ENCODE data around the gene PLCG1. TPM values are rescaled to one million over a fixed set of nuclear protein-coding genes. Genes with fewer than 3 reads are reported as not detected.

The PLCG1 gene
- total RNA-seq, 1 experiment from 2014 or later, result 45.6 TPM

DNA sequence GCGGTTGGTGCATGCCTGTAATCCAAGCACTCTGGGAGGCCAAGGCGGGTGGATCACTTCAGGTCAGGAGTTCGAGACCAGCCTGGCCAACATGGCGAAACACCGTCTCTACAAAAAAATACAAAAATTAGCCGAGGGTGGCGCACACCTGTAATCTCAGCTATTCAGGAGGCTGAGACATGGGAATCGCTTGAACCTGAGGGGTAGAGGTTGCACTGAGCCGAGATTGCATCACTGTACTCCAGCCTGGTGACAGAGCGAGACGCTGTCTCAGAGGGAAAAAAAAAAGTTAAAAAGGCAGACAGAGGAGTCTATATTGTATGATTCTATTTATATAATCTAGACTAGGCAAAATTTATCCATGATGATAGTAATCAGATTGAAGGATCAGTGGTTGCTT lies 27.3 kb upstream of the PLCG1 start:
- H3K79me2 ChIP-seq (ENCODE audit: insufficient read depth, low read length), result peaks cover 67% of the 10 kb centered on the region
- H3K4me1 ChIP-seq (ENCODE audit: control insufficient read depth in 1 of 2, insufficient read depth in 2 of 2, low read length in 2 of 2), result peaks cover 4 to 15% of the 10 kb centered on the region in 2 experiments; a peak in 2 of 4 replicates
- RAD21 ChIA-PET (ENCODE audit: low non-redundant PET in 1 of 2, low total read pairs in 2 of 2, uncharacterized antibody in 2 of 2, unreplicated experiment in 2 of 2), result no interaction called here
- ATAC-seq (no peak), DNase-seq (ENCODE audit: low read depth, low spot score) (no peak)
- no peak overlapping the region for H3K27ac ChIP-seq (ENCODE audit: low read depth, low read length)
- peaks cover 11% of the 10 kb centered on the region; the same call in 1 of the 2 replicates for H4K20me1 ChIP-seq (ENCODE audit: insufficient read depth)
- peaks cover 57 to 73% of the 10 kb centered on the region in 2 experiments for H3K36me3 ChIP-seq (ENCODE audit: control insufficient read depth in 1 of 2, insufficient read depth in 2 of 2, low read length in 2 of 2)
- no TSS peak for BruUV-seq (replicated peaks)
- TF ChIP-seq ZNF274 (IDR thresholded peaks at IDR 0.05; ENCODE audit: low read depth, low read length) (no peak), TCF7L2 (IDR thresholded peaks at IDR 0.05; ENCODE audit: borderline replicate concordance, extremely low read depth, insufficient read depth, insufficient read length) (no peak), POLR2A (IDR thresholded peaks at IDR 0.05; ENCODE audit: borderline replicate concordance, extremely low read depth, insufficient read depth, insufficient read length) (no peak), EGR1 (IDR thresholded peaks at IDR 0.05; ENCODE audit: low read depth) (no peak), SRF (IDR thresholded peaks at IDR 0.05; ENCODE audit: low read depth) (no peak)
- TF ChIP-seq, protein P1, sequence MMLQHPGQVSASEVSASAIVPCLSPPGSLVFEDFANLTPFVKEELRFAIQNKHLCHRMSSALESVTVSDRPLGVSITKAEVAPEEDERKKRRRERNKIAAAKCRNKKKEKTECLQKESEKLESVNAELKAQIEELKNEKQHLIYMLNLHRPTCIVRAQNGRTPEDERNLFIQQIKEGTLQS (IDR thresholded peaks at IDR 0.05), result no peak
- TF ChIP-seq, protein P2, sequence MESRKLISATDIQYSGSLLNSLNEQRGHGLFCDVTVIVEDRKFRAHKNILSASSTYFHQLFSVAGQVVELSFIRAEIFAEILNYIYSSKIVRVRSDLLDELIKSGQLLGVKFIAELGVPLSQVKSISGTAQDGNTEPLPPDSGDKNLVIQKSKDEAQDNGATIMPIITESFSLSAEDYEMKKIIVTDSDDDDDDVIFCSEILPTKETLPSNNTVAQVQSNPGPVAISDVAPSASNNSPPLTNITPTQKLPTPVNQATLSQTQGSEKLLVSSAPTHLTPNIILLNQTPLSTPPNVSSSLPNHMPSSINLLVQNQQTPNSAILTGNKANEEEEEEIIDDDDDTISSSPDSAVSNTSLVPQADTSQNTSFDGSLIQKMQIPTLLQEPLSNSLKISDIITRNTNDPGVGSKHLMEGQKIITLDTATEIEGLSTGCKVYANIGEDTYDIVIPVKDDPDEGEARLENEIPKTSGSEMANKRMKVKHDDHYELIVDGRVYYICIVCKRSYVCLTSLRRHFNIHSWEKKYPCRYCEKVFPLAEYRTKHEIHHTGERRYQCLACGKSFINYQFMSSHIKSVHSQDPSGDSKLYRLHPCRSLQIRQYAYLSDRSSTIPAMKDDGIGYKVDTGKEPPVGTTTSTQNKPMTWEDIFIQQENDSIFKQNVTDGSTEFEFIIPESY (IDR thresholded peaks at IDR 0.05; ENCODE audit: extremely low read depth, insufficient replicate concordance, low read length), result no peak
- TF ChIP-seq, protein P3, sequence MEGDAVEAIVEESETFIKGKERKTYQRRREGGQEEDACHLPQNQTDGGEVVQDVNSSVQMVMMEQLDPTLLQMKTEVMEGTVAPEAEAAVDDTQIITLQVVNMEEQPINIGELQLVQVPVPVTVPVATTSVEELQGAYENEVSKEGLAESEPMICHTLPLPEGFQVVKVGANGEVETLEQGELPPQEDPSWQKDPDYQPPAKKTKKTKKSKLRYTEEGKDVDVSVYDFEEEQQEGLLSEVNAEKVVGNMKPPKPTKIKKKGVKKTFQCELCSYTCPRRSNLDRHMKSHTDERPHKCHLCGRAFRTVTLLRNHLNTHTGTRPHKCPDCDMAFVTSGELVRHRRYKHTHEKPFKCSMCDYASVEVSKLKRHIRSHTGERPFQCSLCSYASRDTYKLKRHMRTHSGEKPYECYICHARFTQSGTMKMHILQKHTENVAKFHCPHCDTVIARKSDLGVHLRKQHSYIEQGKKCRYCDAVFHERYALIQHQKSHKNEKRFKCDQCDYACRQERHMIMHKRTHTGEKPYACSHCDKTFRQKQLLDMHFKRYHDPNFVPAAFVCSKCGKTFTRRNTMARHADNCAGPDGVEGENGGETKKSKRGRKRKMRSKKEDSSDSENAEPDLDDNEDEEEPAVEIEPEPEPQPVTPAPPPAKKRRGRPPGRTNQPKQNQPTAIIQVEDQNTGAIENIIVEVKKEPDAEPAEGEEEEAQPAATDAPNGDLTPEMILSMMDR (IDR thresholded peaks at IDR 0.05 in 2 of 3, conservative IDR thresholded peaks at IDR 0.05 in 1 of 3; ENCODE audit: borderline replicate concordance in 1 of 3, insufficient read depth in 1 of 3, low read depth in 2 of 3, low read length in 2 of 3), result no peak
- intact Hi-C loops (cut with micrococcal nuclease), result no loop called here
- POLR2A ChIA-PET, result no interaction called here
- H3K4me3 ChIP-seq (replicated peaks in 1 of 2; ENCODE audit: low read depth in 1 of 2, low read length in 2 of 2), result no peak overlapping the region
- H2AFZ ChIP-seq (ENCODE audit: low read depth, low read length, poor library complexity, severe bottlenecking), result no peak overlapping the region
- no peaks in the 10 kb centered on the region for H3K9me3 ChIP-seq (ENCODE audit: control insufficient read depth in 1 of 2, insufficient read depth in 1 of 2, low read depth in 1 of 2, low read length in 2 of 2)
- H3K4me2 ChIP-seq (ENCODE audit: low read length), result no peak overlapping the region
- H3K27me3 ChIP-seq (ENCODE audit: insufficient read depth, low read length), result no peaks in the 10 kb centered on the region
- H3K9me2 ChIP-seq (ENCODE audit: insufficient read depth), result no peaks in the 10 kb centered on the region
- CTCF ChIA-PET, result no interaction called here
- no peak overlapping the region for H3K9ac ChIP-seq (ENCODE audit: low read length)
